ENCODE measurements around the gene LRP10. TPM values are rescaled to one million over a fixed set of nuclear protein-coding genes. Genes with fewer than 3 reads are reported as not detected.

Gene LRP10
- total RNA-seq, 1 experiment from 2014 or later, result 42.7 TPM

- no peak overlapping the region for H3K9ac ChIP-seq (ENCODE audit: low read length)
- no peaks in the 10 kb centered on the region for H3K9me3 ChIP-seq (ENCODE audit: control insufficient read depth in 1 of 2, insufficient read depth in 1 of 2, low read depth in 1 of 2, low read length in 2 of 2)
- ATAC-seq, result no peak
- H4K20me1 ChIP-seq (ENCODE audit: insufficient read depth), result no peaks in the 10 kb centered on the region
- no peak overlapping the region for H2AFZ ChIP-seq (ENCODE audit: low read depth, low read length, poor library complexity, severe bottlenecking)
- no peak overlapping the region for H3K27ac ChIP-seq (ENCODE audit: low read depth, low read length)
- ChIA-PET RAD21 (ENCODE audit: low non-redundant PET in 1 of 2, low total read pairs in 2 of 2, uncharacterized antibody in 2 of 2, unreplicated experiment in 2 of 2) (no interaction called here), CTCF (no interaction called here), POLR2A (no interaction called here)
- no peak overlapping the region for H3K4me3 ChIP-seq (replicated peaks in 1 of 2; ENCODE audit: low read depth in 1 of 2, low read length in 2 of 2)
- DNase-seq (ENCODE audit: low read depth, low spot score), result no peak
- H3K27me3 ChIP-seq (ENCODE audit: insufficient read depth, low read length), result no peaks in the 10 kb centered on the region
- H3K9me2 ChIP-seq (ENCODE audit: insufficient read depth), result no peaks in the 10 kb centered on the region
- no TSS peak for BruUV-seq (replicated peaks)
- H3K36me3 ChIP-seq (ENCODE audit: control insufficient read depth in 1 of 2, insufficient read depth in 2 of 2, low read length in 2 of 2), result peaks cover 46 to 57% of the 10 kb centered on the region in 2 experiments
- H3K4me2 ChIP-seq (ENCODE audit: low read length), result no peak overlapping the region
- intact Hi-C loops (cut with micrococcal nuclease), result no loop called here
- peaks cover 14 to 49% of the 10 kb centered on the region in 2 experiments for H3K4me1 ChIP-seq (ENCODE audit: control insufficient read depth in 1 of 2, insufficient read depth in 2 of 2, low read length in 2 of 2)
- TF ChIP-seq EZH2phosphoT487 (IDR thresholded peaks at IDR 0.05; ENCODE audit: borderline replicate concordance) (no peak), POLR2A (IDR thresholded peaks at IDR 0.05; ENCODE audit: borderline replicate concordance, extremely low read depth, insufficient read depth, insufficient read length) (no peak), ZNF274 (IDR thresholded peaks at IDR 0.05; ENCODE audit: low read depth, low read length) (no peak), ELF1 (IDR thresholded peaks at IDR 0.05; ENCODE audit: borderline replicate concordance, low read depth) (no peak), EZH2 (IDR thresholded peaks at IDR 0.05) (no peak), ZFX (IDR thresholded peaks at IDR 0.05) (no peak), CBX3 (IDR thresholded peaks at IDR 0.05; ENCODE audit: low read depth) (no peak)
- TF ChIP-seq, protein P1, sequence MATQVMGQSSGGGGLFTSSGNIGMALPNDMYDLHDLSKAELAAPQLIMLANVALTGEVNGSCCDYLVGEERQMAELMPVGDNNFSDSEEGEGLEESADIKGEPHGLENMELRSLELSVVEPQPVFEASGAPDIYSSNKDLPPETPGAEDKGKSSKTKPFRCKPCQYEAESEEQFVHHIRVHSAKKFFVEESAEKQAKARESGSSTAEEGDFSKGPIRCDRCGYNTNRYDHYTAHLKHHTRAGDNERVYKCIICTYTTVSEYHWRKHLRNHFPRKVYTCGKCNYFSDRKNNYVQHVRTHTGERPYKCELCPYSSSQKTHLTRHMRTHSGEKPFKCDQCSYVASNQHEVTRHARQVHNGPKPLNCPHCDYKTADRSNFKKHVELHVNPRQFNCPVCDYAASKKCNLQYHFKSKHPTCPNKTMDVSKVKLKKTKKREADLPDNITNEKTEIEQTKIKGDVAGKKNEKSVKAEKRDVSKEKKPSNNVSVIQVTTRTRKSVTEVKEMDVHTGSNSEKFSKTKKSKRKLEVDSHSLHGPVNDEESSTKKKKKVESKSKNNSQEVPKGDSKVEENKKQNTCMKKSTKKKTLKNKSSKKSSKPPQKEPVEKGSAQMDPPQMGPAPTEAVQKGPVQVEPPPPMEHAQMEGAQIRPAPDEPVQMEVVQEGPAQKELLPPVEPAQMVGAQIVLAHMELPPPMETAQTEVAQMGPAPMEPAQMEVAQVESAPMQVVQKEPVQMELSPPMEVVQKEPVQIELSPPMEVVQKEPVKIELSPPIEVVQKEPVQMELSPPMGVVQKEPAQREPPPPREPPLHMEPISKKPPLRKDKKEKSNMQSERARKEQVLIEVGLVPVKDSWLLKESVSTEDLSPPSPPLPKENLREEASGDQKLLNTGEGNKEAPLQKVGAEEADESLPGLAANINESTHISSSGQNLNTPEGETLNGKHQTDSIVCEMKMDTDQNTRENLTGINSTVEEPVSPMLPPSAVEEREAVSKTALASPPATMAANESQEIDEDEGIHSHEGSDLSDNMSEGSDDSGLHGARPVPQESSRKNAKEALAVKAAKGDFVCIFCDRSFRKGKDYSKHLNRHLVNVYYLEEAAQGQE (IDR thresholded peaks at IDR 0.05; ENCODE audit: low read depth), result no peak
- H3K79me2 ChIP-seq (ENCODE audit: insufficient read depth, low read length), result peaks cover 40% of the 10 kb centered on the region
Observed at GRCh38 chr14:22923746-22924145, 52.2 kb downstream of the LRP10 start.
